Measurements from ENCODE around the gene CLTA. TPM values are rescaled to one million over a fixed set of nuclear protein-coding genes. Genes with fewer than 3 reads are reported as not detected.

Gene CLTA
- polyA plus RNA-seq, 1 donor from 2014 or later, result 420 TPM

DNA sequence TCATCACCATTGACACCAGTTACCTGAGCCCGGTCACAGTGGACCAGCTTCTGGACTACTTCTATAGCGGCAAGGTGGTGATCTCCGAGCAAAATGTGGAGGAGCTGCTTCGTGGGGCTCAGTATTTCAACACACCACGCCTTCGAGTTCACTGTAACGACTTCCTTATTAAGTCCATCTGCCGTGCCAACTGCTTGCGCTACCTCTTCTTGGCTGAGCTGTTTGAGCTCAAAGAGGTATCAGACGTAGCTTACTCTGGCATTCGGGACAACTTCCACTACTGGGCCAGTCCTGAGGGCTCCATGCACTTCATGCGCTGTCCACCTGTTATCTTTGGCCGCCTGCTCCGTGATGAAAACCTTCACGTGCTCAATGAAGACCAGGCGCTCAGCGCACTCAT, 21.0 kb upstream of the CLTA start:
- Histone ChIP-seq H2AFZ (ENCODE audit: low read depth, low read length) (no peak overlapping the region), H3K4me2 (ENCODE audit: low read length) (no peak overlapping the region), H3K36me3 (ENCODE audit: insufficient read depth, low read length) (no peaks in the 10 kb centered on the region)

DNA sequence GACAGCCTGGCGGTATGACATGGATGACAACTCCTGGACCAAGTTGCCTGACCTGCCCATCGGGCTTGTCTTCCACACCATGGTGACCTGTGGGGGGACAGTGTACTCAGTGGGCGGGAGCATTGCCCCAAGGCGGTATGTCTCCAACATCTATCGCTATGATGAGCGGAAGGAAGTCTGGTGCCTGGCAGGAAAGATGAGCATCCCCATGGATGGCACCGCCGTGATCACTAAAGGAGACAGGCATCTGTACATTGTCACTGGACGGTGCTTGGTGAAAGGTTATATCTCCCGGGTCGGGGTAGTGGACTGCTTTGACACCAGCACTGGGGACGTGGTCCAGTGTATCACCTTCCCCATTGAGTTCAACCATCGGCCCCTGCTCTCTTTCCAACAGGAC, 20.2 kb upstream of the CLTA start:
- no peak overlapping the region for H3K27ac ChIP-seq (ENCODE audit: low read length)
- no peak overlapping the region for H2AFZ ChIP-seq (ENCODE audit: low read depth, low read length)
- H3F3A ChIP-seq (ENCODE audit: insufficient read depth, low read length, poor library complexity, severe bottlenecking), result no peaks in the 10 kb centered on the region
- no peaks in the 10 kb centered on the region for H3K27me3 ChIP-seq (ENCODE audit: insufficient read depth, low read depth, low read length)
- no peaks in the 10 kb centered on the region for H3K9me2 ChIP-seq (ENCODE audit: insufficient read depth, low read length)
- H3K36me3 ChIP-seq (ENCODE audit: insufficient read depth, low read length), result no peaks in the 10 kb centered on the region
- H3K9ac ChIP-seq (ENCODE audit: low read length), result no peak overlapping the region
- H3K4me3 ChIP-seq (ENCODE audit: low read length), result no peak overlapping the region
- no peaks in the 10 kb centered on the region for H4K20me1 ChIP-seq (ENCODE audit: insufficient read depth)
- TF ChIP-seq MXI1 (conservative IDR thresholded peaks at IDR 0.05; ENCODE audit: poor library complexity, severe bottlenecking) (no peak), RAD21 (conservative IDR thresholded peaks at IDR 0.05) (no peak), TAF1 (IDR thresholded peaks at IDR 0.05; ENCODE audit: low read depth) (no peak), POLR2AphosphoS5 (IDR thresholded peaks at IDR 0.05) (no peak), EZH2 (IDR thresholded peaks at IDR 0.05; ENCODE audit: borderline replicate concordance, insufficient read depth, low read length, poor library complexity, severe bottlenecking) (no peak), EP300 (conservative IDR thresholded peaks at IDR 0.05; ENCODE audit: poor library complexity, severe bottlenecking) (no peak), SMC3 (conservative IDR thresholded peaks at IDR 0.05; ENCODE audit: poor library complexity) (no peak)
- TF ChIP-seq, protein P1, sequence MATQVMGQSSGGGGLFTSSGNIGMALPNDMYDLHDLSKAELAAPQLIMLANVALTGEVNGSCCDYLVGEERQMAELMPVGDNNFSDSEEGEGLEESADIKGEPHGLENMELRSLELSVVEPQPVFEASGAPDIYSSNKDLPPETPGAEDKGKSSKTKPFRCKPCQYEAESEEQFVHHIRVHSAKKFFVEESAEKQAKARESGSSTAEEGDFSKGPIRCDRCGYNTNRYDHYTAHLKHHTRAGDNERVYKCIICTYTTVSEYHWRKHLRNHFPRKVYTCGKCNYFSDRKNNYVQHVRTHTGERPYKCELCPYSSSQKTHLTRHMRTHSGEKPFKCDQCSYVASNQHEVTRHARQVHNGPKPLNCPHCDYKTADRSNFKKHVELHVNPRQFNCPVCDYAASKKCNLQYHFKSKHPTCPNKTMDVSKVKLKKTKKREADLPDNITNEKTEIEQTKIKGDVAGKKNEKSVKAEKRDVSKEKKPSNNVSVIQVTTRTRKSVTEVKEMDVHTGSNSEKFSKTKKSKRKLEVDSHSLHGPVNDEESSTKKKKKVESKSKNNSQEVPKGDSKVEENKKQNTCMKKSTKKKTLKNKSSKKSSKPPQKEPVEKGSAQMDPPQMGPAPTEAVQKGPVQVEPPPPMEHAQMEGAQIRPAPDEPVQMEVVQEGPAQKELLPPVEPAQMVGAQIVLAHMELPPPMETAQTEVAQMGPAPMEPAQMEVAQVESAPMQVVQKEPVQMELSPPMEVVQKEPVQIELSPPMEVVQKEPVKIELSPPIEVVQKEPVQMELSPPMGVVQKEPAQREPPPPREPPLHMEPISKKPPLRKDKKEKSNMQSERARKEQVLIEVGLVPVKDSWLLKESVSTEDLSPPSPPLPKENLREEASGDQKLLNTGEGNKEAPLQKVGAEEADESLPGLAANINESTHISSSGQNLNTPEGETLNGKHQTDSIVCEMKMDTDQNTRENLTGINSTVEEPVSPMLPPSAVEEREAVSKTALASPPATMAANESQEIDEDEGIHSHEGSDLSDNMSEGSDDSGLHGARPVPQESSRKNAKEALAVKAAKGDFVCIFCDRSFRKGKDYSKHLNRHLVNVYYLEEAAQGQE (IDR thresholded peaks at IDR 0.05; ENCODE audit: borderline replicate concordance), result no peak
- TF ChIP-seq, protein P2, sequence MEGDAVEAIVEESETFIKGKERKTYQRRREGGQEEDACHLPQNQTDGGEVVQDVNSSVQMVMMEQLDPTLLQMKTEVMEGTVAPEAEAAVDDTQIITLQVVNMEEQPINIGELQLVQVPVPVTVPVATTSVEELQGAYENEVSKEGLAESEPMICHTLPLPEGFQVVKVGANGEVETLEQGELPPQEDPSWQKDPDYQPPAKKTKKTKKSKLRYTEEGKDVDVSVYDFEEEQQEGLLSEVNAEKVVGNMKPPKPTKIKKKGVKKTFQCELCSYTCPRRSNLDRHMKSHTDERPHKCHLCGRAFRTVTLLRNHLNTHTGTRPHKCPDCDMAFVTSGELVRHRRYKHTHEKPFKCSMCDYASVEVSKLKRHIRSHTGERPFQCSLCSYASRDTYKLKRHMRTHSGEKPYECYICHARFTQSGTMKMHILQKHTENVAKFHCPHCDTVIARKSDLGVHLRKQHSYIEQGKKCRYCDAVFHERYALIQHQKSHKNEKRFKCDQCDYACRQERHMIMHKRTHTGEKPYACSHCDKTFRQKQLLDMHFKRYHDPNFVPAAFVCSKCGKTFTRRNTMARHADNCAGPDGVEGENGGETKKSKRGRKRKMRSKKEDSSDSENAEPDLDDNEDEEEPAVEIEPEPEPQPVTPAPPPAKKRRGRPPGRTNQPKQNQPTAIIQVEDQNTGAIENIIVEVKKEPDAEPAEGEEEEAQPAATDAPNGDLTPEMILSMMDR (IDR thresholded peaks at IDR 0.05; ENCODE audit: poor library complexity, severe bottlenecking), result no peak
- H3K79me2 ChIP-seq (replicated peaks; ENCODE audit: insufficient read depth, low read length), result no peaks in the 10 kb centered on the region
- H3K4me2 ChIP-seq (ENCODE audit: low read length), result no peak overlapping the region
- no peaks in the 10 kb centered on the region for H3K9me3 ChIP-seq (ENCODE audit: low read length)

More for the DNA sequence above, 21.0 kb upstream of the CLTA start:
- Histone ChIP-seq H4K20me1 (ENCODE audit: insufficient read depth) (no peaks in the 10 kb centered on the region), H3K27ac (ENCODE audit: low read length) (no peak overlapping the region), H3K9me3 (ENCODE audit: low read length) (no peaks in the 10 kb centered on the region), H3K79me2 (replicated peaks; ENCODE audit: insufficient read depth, low read length) (no peaks in the 10 kb centered on the region), H3K4me3 (ENCODE audit: low read length) (no peak overlapping the region), H3K27me3 (ENCODE audit: insufficient read depth, low read depth, low read length) (no peaks in the 10 kb centered on the region), H3F3A (ENCODE audit: insufficient read depth, low read length, poor library complexity, severe bottlenecking) (no peaks in the 10 kb centered on the region), H3K9ac (ENCODE audit: low read length) (no peak overlapping the region), H3K9me2 (ENCODE audit: insufficient read depth, low read length) (no peaks in the 10 kb centered on the region)
- TF ChIP-seq POLR2AphosphoS5 (IDR thresholded peaks at IDR 0.05), result no peak
- TF ChIP-seq, protein P2 (IDR thresholded peaks at IDR 0.05; ENCODE audit: poor library complexity, severe bottlenecking), result no peak
- TF ChIP-seq TAF1 (IDR thresholded peaks at IDR 0.05; ENCODE audit: low read depth), result no peak
- TF ChIP-seq RAD21 (conservative IDR thresholded peaks at IDR 0.05), result no peak
- TF ChIP-seq EZH2 (IDR thresholded peaks at IDR 0.05; ENCODE audit: borderline replicate concordance, insufficient read depth, low read length, poor library complexity, severe bottlenecking), result no peak
- TF ChIP-seq, protein P1 (IDR thresholded peaks at IDR 0.05; ENCODE audit: borderline replicate concordance), result no peak

All from neural cell (in vitro differentiated cells).